Fibroblast of lung (primary cell): ENCODE measurements around the gene AIPL1. TPM values are rescaled to one million over a fixed set of nuclear protein-coding genes. Genes with fewer than 3 reads are reported as not detected.

Source experiments
- DNase-seq, 2 donors: peaks; one replicate each; pipeline versions ENCODE4 v3.0.0 to v3.0.0-alpha.2; 2010; ENCODE audit warnings: low read depth in 2 of 2
- H2AFZ ChIP-seq: 2 replicates; pipeline ENCODE4 v1.5.1; 2012; ENCODE audit warnings: low read length, control low read depth, inconsistent platforms
- H3K27ac ChIP-seq: 2 replicates; pipeline ENCODE4 v1.5.1; 2011; ENCODE audit warnings: low read length, control low read depth; ENCODE audit not compliant: insufficient read depth
- H3K27me3 ChIP-seq: 2 replicates; pipeline ENCODE4 v1.5.1; 2011; ENCODE audit warnings: mild to moderate bottlenecking, low read length; ENCODE audit not compliant: control insufficient read depth, insufficient read depth
- H3K36me3 ChIP-seq: 2 replicates; pipeline ENCODE4 v1.5.1; 2011; ENCODE audit warnings: low read length; ENCODE audit not compliant: control insufficient read depth, insufficient read depth
- H3K4me1 ChIP-seq: 2 replicates; pipeline ENCODE4 v1.5.1; 2011; ENCODE audit warnings: low read length; ENCODE audit not compliant: control insufficient read depth, insufficient read depth; ENCODE audit errors: extremely low read depth
- H3K4me2 ChIP-seq: 2 replicates; pipeline ENCODE4 v1.5.1; 2011; ENCODE audit warnings: low read length, control low read depth; ENCODE audit not compliant: insufficient read depth; ENCODE audit errors: extremely low read depth
- H3K4me3 ChIP-seq, 4 experiments: fragments of 200-600 bp in 1 of 4; sonication (generic) in 1 of 4; replicated peaks in 1 of 4; 2 replicates each; pipeline ENCODE4 v1.5.1; 2011 to 2016; ENCODE audit warnings: low read length in 4 of 4, low read depth in 3 of 4, mild to moderate bottlenecking in 3 of 4, control low read depth in 2 of 4, inconsistent platforms in 1 of 4, mixed read lengths in 1 of 4; ENCODE audit not compliant: insufficient read depth in 1 of 4; ENCODE audit errors: control extremely low read depth in 1 of 4
- H3K79me2 ChIP-seq: 2 replicates; pipeline ENCODE4 v1.5.1; 2012; ENCODE audit warnings: mild to moderate bottlenecking, low read length, inconsistent platforms; ENCODE audit not compliant: control insufficient read depth, insufficient read depth
- H3K9ac ChIP-seq: 2 replicates; pipeline ENCODE4 v1.5.1; 2011; ENCODE audit warnings: mild to moderate bottlenecking, low read length, control low read depth; ENCODE audit not compliant: insufficient read depth
- H3K9me3 ChIP-seq: 2 replicates; pipeline ENCODE4 v1.5.1; 2012; ENCODE audit warnings: low read depth, low read length; ENCODE audit not compliant: control insufficient read depth, insufficient read depth
- H4K20me1 ChIP-seq: 2 replicates; pipeline ENCODE4 v1.5.1; 2011; ENCODE audit warnings: low read length; ENCODE audit not compliant: control insufficient read depth, insufficient read depth; ENCODE audit errors: extremely low read depth
- EZH2 ChIP-seq: IDR thresholded peaks from 2 replicates; pipeline ENCODE4 v1.5.1; 2012; ENCODE audit warnings: low read length, control low read depth, mild to moderate bottlenecking; ENCODE audit errors: missing control alignments
- polyA plus RNA-seq, 2 donors: library from polyadenylated mRNA; depleted of rRNA in 1 of 2; stranded (reverse) in 1 of 2; unstranded in 1 of 2; fragments of >200 nt; gene quantifications; 2 replicates each; pipeline ENCODE4 v1.2.1, GENCODE V29; 2011 to 2012; ENCODE audit warnings: missing spikeins in 1 of 2
- total RNA-seq: library from RNA; depleted of rRNA; stranded (reverse); fragments of >200 nt; gene quantifications from 2 replicates; pipeline ENCODE4 v1.2.1, GENCODE V29; 2014
- TF ChIP-seq, protein P1 (sequence below), 2 donors: IDR thresholded peaks in 1 of 2; conservative IDR thresholded peaks in 1 of 2; 1 replicate in 1 of 2; 2 replicates in 1 of 2; pipeline ENCODE4 v1.5.1; 2011 to 2012; ENCODE audit warnings: low read length in 2 of 2, control low read depth in 1 of 2, inconsistent platforms in 1 of 2, low read depth in 1 of 2, mild to moderate bottlenecking in 1 of 2

AIPL1 gene
- total and polyA plus RNA-seq, 2 donors (not counting 1 experiment from before 2014, with no cell fraction given) = 0.05 TPM; not detected in 1

- Histone ChIP-seq H3K4me2 (no peak overlapping the region), H3K27ac (no peak overlapping the region), H3K36me3 (no peaks in the 10 kb centered on the region), H2AFZ (no peak overlapping the region), H4K20me1 (no peaks in the 10 kb centered on the region), H3K79me2 (no peaks in the 10 kb centered on the region), H3K9me3 (no peaks in the 10 kb centered on the region), H3K9ac (no peak overlapping the region), H3K4me1 (no peaks in the 10 kb centered on the region), H3K4me3 (no peak overlapping the region), H3K27me3 (no peaks in the 10 kb centered on the region)
- DNase-seq = no peak
- TF ChIP-seq EZH2 = no peak
- TF ChIP-seq, protein P1, sequence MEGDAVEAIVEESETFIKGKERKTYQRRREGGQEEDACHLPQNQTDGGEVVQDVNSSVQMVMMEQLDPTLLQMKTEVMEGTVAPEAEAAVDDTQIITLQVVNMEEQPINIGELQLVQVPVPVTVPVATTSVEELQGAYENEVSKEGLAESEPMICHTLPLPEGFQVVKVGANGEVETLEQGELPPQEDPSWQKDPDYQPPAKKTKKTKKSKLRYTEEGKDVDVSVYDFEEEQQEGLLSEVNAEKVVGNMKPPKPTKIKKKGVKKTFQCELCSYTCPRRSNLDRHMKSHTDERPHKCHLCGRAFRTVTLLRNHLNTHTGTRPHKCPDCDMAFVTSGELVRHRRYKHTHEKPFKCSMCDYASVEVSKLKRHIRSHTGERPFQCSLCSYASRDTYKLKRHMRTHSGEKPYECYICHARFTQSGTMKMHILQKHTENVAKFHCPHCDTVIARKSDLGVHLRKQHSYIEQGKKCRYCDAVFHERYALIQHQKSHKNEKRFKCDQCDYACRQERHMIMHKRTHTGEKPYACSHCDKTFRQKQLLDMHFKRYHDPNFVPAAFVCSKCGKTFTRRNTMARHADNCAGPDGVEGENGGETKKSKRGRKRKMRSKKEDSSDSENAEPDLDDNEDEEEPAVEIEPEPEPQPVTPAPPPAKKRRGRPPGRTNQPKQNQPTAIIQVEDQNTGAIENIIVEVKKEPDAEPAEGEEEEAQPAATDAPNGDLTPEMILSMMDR (conservative IDR thresholded peaks at IDR 0.05 in 1 of 2, IDR thresholded peaks at IDR 0.05 in 1 of 2; ENCODE audit: low read depth in 1 of 2, low read length in 2 of 2) = no peak
Observed at GRCh38 chr17:6388416-6388815, 46.5 kb downstream of the AIPL1 start.

- TF ChIP-seq, protein P1 (conservative IDR thresholded peaks at IDR 0.05 in 1 of 2, IDR thresholded peaks at IDR 0.05 in 1 of 2; ENCODE audit: low read depth in 1 of 2, low read length in 2 of 2) = no peak
- no peak for TF ChIP-seq EZH2
- Histone ChIP-seq H3K9me3 (no peaks in the 10 kb centered on the region), H4K20me1 (no peaks in the 10 kb centered on the region), H3K27me3 (no peaks in the 10 kb centered on the region), H3K4me1 (no peaks in the 10 kb centered on the region), H3K27ac (no peak overlapping the region), H3K4me3 (no peak overlapping the region), H3K4me2 (no peak overlapping the region), H3K79me2 (no peaks in the 10 kb centered on the region), H3K36me3 (no peaks in the 10 kb centered on the region), H2AFZ (no peak overlapping the region), H3K9ac (no peak overlapping the region)
- DNase-seq = no peak
Observed at GRCh38 chr17:6387858-6388257, 47.1 kb downstream of the AIPL1 start.

GRCh38 chr17:6387442-6387841, 47.5 kb downstream of the AIPL1 start:
- Histone ChIP-seq H3K4me2 (no peak overlapping the region), H3K79me2 (no peaks in the 10 kb centered on the region), H3K9ac (no peak overlapping the region), H2AFZ (no peak overlapping the region), H3K27me3 (no peaks in the 10 kb centered on the region), H3K4me1 (no peaks in the 10 kb centered on the region), H3K27ac (no peak overlapping the region), H4K20me1 (no peaks in the 10 kb centered on the region), H3K4me3 (no peak overlapping the region), H3K36me3 (no peaks in the 10 kb centered on the region), H3K9me3 (no peaks in the 10 kb centered on the region)
- TF ChIP-seq, protein P1 (conservative IDR thresholded peaks at IDR 0.05 in 1 of 2, IDR thresholded peaks at IDR 0.05 in 1 of 2; ENCODE audit: low read depth in 1 of 2, low read length in 2 of 2) = no peak
- TF ChIP-seq EZH2 = no peak
- DNase-seq = no peak
